ENCODE data around the gene ADCK1.

ADCK1 gene

GRCh38 chr14:77799863-77800730, at the start of gene ADCK1 (continued):
- TF ChIP-seq ZNF433 (tag by site-specific recombination; IDR thresholded peaks at IDR 0.05; ENCODE audit: low read depth) (no peak), ZNF585B (tag by site-specific recombination; IDR thresholded peaks at IDR 0.05) (no peak), ZNF184 (tag by site-specific recombination; IDR thresholded peaks at IDR 0.05) (no peak), ZNF280D (tag by site-specific recombination; IDR thresholded peaks at IDR 0.05) (no peak), ZNF621 (tag by site-specific recombination; IDR thresholded peaks at IDR 0.05) (no peak), GFI1B (tag by site-specific recombination; IDR thresholded peaks at IDR 0.05) (no peak), ZNF211 (tag by site-specific recombination; IDR thresholded peaks at IDR 0.05; ENCODE audit: low read depth) (no peak), YY1 (tag by site-specific recombination; IDR thresholded peaks at IDR 0.05) (0 out of 2 replicates have a peak, but pooled peaks have one; percentile 34), ZSCAN30 (tag by site-specific recombination; IDR thresholded peaks at IDR 0.05) (peak; percentile 78; the same call in 1 of the 2 replicates), ZNF639 (tag by site-specific recombination; IDR thresholded peaks at IDR 0.05) (no peak), KLF8 (tag by site-specific recombination; IDR thresholded peaks at IDR 0.05) (peak; percentile 14; the same call in 1 of the 2 replicates), OVOL3 (tag by site-specific recombination; IDR thresholded peaks at IDR 0.05) (0 out of 2 replicates have a peak, but pooled peaks have one; percentile 56), ZNF776 (tag by site-specific recombination; IDR thresholded peaks at IDR 0.05; ENCODE audit: borderline replicate concordance) (no peak), ZNF501 (tag by site-specific recombination; IDR thresholded peaks at IDR 0.05) (no peak), ZNF48 (tag by site-specific recombination; IDR thresholded peaks at IDR 0.05) (no peak), ZNF394 (tag by site-specific recombination; IDR thresholded peaks at IDR 0.05; ENCODE audit: borderline replicate concordance) (peak; percentile 70), ZNF513 (tag by site-specific recombination; IDR thresholded peaks at IDR 0.05) (no peak), ZBTB6 (tag by site-specific recombination; IDR thresholded peaks at IDR 0.05) (no peak), ZNF223 (tag by site-specific recombination; IDR thresholded peaks at IDR 0.05) (no peak), ZNF239 (tag by site-specific recombination; IDR thresholded peaks at IDR 0.05) (no peak)
- TF ChIP-seq, protein P1, sequence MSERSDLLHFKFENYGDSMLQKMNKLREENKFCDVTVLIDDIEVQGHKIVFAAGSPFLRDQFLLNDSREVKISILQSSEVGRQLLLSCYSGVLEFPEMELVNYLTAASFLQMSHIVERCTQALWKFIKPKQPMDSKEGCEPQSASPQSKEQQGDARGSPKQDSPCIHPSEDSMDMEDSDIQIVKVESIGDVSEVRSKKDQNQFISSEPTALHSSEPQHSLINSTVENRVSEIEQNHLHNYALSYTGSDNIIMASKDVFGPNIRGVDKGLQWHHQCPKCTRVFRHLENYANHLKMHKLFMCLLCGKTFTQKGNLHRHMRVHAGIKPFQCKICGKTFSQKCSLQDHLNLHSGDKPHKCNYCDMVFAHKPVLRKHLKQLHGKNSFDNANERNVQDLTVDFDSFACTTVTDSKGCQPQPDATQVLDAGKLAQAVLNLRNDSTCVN (tag by site-specific recombination; optimal IDR thresholded peaks at IDR 0.05) = peak; percentile 83
- TF ChIP-seq, protein P2, sequence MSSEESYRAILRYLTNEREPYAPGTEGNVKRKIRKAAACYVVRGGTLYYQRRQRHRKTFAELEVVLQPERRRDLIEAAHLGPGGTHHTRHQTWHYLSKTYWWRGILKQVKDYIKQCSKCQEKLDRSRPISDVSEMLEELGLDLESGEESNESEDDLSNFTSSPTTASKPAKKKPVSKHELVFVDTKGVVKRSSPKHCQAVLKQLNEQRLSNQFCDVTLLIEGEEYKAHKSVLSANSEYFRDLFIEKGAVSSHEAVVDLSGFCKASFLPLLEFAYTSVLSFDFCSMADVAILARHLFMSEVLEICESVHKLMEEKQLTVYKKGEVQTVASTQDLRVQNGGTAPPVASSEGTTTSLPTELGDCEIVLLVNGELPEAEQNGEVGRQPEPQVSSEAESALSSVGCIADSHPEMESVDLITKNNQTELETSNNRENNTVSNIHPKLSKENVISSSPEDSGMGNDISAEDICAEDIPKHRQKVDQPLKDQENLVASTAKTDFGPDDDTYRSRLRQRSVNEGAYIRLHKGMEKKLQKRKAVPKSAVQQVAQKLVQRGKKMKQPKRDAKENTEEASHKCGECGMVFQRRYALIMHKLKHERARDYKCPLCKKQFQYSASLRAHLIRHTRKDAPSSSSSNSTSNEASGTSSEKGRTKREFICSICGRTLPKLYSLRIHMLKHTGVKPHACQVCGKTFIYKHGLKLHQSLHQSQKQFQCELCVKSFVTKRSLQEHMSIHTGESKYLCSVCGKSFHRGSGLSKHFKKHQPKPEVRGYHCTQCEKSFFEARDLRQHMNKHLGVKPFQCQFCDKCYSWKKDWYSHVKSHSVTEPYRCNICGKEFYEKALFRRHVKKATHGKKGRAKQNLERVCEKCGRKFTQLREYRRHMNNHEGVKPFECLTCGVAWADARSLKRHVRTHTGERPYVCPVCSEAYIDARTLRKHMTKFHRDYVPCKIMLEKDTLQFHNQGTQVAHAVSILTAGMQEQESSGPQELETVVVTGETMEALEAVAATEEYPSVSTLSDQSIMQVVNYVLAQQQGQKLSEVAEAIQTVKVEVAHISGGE (tag by site-specific recombination; conservative IDR thresholded peaks at IDR 0.05; ENCODE audit: low read depth) = peak; percentile 89
- TF ChIP-seq, protein P3, sequence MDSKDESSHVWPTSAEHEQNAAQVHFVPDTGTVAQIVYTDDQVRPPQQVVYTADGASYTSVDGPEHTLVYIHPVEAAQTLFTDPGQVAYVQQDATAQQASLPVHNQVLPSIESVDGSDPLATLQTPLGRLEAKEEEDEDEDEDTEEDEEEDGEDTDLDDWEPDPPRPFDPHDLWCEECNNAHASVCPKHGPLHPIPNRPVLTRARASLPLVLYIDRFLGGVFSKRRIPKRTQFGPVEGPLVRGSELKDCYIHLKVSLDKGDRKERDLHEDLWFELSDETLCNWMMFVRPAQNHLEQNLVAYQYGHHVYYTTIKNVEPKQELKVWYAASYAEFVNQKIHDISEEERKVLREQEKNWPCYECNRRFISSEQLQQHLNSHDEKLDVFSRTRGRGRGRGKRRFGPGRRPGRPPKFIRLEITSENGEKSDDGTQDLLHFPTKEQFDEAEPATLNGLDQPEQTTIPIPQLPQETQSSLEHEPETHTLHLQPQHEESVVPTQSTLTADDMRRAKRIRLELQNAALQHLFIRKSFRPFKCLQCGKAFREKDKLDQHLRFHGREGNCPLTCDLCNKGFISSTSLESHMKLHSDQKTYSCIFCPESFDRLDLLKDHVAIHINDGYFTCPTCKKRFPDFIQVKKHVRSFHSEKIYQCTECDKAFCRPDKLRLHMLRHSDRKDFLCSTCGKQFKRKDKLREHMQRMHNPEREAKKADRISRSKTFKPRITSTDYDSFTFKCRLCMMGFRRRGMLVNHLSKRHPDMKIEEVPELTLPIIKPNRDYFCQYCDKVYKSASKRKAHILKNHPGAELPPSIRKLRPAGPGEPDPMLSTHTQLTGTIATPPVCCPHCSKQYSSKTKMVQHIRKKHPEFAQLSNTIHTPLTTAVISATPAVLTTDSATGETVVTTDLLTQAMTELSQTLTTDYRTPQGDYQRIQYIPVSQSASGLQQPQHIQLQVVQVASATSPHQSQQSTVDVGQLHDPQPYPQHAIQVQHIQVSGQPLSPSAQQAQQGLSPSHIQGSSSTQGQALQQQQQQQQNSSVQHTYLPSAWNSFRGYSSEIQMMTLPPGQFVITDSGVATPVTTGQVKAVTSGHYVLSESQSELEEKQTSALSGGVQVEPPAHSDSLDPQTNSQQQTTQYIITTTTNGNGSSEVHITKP (tag by site-specific recombination; IDR thresholded peaks at IDR 0.05) = no peak

Measured in HEK293 (cell line).